RPMI8226 (cell line): ENCODE results near the gene LLCFC1.

ENCODE experiments used
- DNase-seq: peaks from one replicate; pipeline ENCODE4 v3.0.0-alpha.2; 2015

The LLCFC1 gene

GRCh38 chr7:142913051-142913450, 26.2 kb upstream of the LLCFC1 start:
- DNase-seq: no peak

- no peak for DNase-seq
These were observed 25.7 kb upstream of the LLCFC1 start for GRCh38 chr7:142913566-142913965.

GRCh38 chr7:142914121-142914520, 25.2 kb upstream of the LLCFC1 start:
- DNase-seq: no peak

GRCh38 chr7:142915315-142915714, 24.0 kb upstream of the LLCFC1 start:
- no peak for DNase-seq

GRCh38 chr7:142916508-142916907, 22.8 kb upstream of the LLCFC1 start:
- no peak for DNase-seq

- no peak for DNase-seq
These were observed 21.8 kb upstream of the LLCFC1 start for GRCh38 chr7:142917447-142917846.

- DNase-seq: no peak
These were observed 20.4 kb upstream of the LLCFC1 start for GRCh38 chr7:142918901-142919300.

GRCh38 chr7:142919656-142920055, 19.6 kb upstream of the LLCFC1 start:
- no peak for DNase-seq

- DNase-seq: no peak
These were observed 15.9 kb upstream of the LLCFC1 start for GRCh38 chr7:142923391-142923790.

GRCh38 chr7:142925413-142925812, 13.9 kb upstream of the LLCFC1 start:
- DNase-seq: peak; percentile 19

GRCh38 chr7:142927085-142927745, 12.1 kb upstream of the LLCFC1 start:
- no peak for DNase-seq

- DNase-seq: no peak
These were observed 11.3 kb upstream of the LLCFC1 start for GRCh38 chr7:142927949-142928348.

- DNase-seq: no peak
These were observed 9.1 kb upstream of the LLCFC1 start for GRCh38 chr7:142930126-142930730.

- DNase-seq: no peak
These were observed 6.7 kb upstream of the LLCFC1 start for GRCh38 chr7:142932386-142933091.

- no peak for DNase-seq
These were observed 6.2 kb upstream of the LLCFC1 start for GRCh38 chr7:142933092-142933475.

- DNase-seq: no peak
These were observed 5.7 kb upstream of the LLCFC1 start, which contains the start of gene TRPV5 for GRCh38 chr7:142933624-142934023. TSS of gene TRPV5 (minus strand) at chr7:142933746. CDS start at chr7:142933459, 287 bp downstream.

GRCh38 chr7:142934056-142934455, 5.2 kb upstream of the LLCFC1 start:
- no peak for DNase-seq

GRCh38 chr7:142935941-142936565, 3.2 kb upstream of the LLCFC1 start:
- DNase-seq: no peak

- no peak for DNase-seq
These were observed 673 bp upstream of the LLCFC1 start for GRCh38 chr7:142938611-142939010.

- no peak for DNase-seq
These were observed 1.8 kb downstream of the LLCFC1 start for GRCh38 chr7:142940966-142941535.

GRCh38 chr7:142941541-142941940, 2.3 kb downstream of the LLCFC1 start:
- DNase-seq: no peak

- DNase-seq: no peak
These were observed 3.5 kb downstream of the LLCFC1 start for GRCh38 chr7:142942746-142943145.

- DNase-seq: no peak
These were observed 4.5 kb downstream of the LLCFC1 start for GRCh38 chr7:142943706-142944268.
